ENCODE measurements around the gene KRT80. TPM values are rescaled to one million over a fixed set of nuclear protein-coding genes. Genes with fewer than 3 reads are reported as not detected.

KRT80 gene
- polyA plus RNA-seq, 2 of the 4 experiments (the other 2 are of a cell fraction) = 38.3 to 63.1 TPM

GRCh38 chr12:52200781-52201450 lies 9.1 kb upstream of the KRT80 start:
- no peak overlapping the region for H3K4me3 ChIP-seq
- H3K4me2 ChIP-seq = no peak overlapping the region
- TF ChIP-seq JUN (IDR thresholded peaks at IDR 0.05) (no peak), ZSCAN20 (CRISPR knock-in tag; IDR thresholded peaks at IDR 0.05) (no peak), REST (IDR thresholded peaks at IDR 0.05) (no peak), MYC (IDR thresholded peaks at IDR 0.05; ENCODE audit: borderline replicate concordance, low read length) (no peak), RFX5 (IDR thresholded peaks at IDR 0.05) (no peak), TP53 (CRISPR knock-in tag; IDR thresholded peaks at IDR 0.05) (no peak), MAFK (IDR thresholded peaks at IDR 0.05; ENCODE audit: partially characterized antibody) (no peak), CBX8 (IDR thresholded peaks at IDR 0.05) (no peak), BHLHE40 (IDR thresholded peaks at IDR 0.05; ENCODE audit: low read depth, low read length) (no peak), EP300 (IDR thresholded peaks at IDR 0.05) (no peak), CBX2 (IDR thresholded peaks at IDR 0.05; ENCODE audit: borderline replicate concordance, low read depth) (no peak)
- TF ChIP-seq, protein P1, sequence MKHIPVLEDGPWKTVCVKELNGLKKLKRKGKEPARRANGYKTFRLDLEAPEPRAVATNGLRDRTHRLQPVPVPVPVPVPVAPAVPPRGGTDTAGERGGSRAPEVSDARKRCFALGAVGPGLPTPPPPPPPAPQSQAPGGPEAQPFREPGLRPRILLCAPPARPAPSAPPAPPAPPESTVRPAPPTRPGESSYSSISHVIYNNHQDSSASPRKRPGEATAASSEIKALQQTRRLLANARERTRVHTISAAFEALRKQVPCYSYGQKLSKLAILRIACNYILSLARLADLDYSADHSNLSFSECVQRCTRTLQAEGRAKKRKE (CRISPR knock-in tag; IDR thresholded peaks at IDR 0.05; ENCODE audit: low read depth) = no peak
- peaks cover 76% of the 10 kb centered on the region for H3K4me1 ChIP-seq
- ChIA-PET CTCF (interaction anchor here (0.7 to 4.7 kb wide), 8 partner anchors 19 to 679 kb away, joined by 3 to 20 read pairs (median 4); no protein-coding TSS in a partner anchor), POLR2A (interaction anchor here (2.1 kb wide), 1 partner anchor 9 kb away, joined by 7 read pairs; the partner anchor contains the start of gene KRT80)
- FAIRE-seq = no peak
- DNase-seq (ENCODE audit: low read depth in 1 of 2, low spot score in 1 of 2) = no peak
- 97% methylated on average over 12 of the region's 15 CpGs for WGBS (ENCODE audit: missing lambda C conversion rate)
- no peaks in the 10 kb centered on the region for H3K9me3 ChIP-seq
- H3K27ac ChIP-seq = peak overlapping the region; percentile 87 to 96; a peak in 5 of 6 replicates
- no peak for ATAC-seq

DNA sequence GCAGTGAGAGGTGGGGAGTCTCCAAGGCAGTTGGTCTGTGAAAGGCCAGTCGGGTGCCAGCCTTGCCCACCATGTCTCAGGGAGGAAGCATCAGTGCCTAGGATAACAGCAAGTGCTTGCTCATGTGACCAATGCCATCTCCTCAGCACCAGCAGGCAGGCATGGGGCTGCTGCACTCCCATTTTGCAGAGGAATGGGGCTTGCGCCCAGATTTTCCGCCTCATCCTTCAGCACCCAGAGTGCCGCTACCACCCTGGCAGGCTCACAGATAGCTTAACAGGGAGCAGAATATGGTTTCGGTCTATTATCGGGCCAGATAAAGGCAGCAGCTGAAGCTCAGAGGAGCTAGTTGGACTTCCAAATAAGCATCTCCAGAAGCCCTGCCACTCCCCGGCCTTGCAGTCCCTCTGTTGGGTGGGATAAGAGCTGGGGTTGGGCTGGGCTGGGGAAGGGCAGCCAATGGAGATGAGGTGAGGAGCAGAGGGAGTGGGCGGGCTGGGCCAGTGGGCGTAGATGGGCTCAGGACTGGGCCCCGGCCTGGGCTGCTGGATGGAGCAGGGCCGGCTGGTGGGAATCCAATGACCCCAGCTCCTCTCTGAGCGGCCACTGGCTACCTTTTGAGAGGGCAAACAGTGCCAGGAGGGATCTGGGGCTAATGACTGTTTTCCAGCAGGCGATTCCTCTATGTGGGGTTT lies 8.4 kb upstream of the KRT80 start:
- H3K9me3 ChIP-seq = no peaks in the 10 kb centered on the region
- ChIA-PET POLR2A (interaction anchor here (2.1 kb wide), 1 partner anchor 9 kb away, joined by 7 read pairs; the partner anchor contains the start of gene KRT80), CTCF (interaction anchor here (1.0 to 4.7 kb wide), 7 partner anchors 22 to 680 kb away, joined by 3 to 20 read pairs (median 4); no protein-coding TSS in a partner anchor)
- TF ChIP-seq, protein P2, sequence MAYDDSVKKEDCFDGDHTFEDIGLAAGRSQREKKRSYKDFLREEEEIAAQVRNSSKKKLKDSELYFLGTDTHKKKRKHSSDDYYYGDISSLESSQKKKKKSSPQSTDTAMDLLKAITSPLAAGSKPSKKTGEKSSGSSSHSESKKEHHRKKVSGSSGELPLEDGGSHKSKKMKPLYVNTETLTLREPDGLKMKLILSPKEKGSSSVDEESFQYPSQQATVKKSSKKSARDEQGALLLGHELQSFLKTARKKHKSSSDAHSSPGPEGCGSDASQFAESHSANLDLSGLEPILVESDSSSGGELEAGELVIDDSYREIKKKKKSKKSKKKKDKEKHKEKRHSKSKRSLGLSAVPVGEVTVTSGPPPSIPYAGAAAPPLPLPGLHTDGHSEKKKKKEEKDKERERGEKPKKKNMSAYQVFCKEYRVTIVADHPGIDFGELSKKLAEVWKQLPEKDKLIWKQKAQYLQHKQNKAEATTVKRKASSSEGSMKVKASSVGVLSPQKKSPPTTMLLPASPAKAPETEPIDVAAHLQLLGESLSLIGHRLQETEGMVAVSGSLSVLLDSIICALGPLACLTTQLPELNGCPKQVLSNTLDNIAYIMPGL (CRISPR knock-in tag; IDR thresholded peaks at IDR 0.05; ENCODE audit: borderline replicate concordance) = no peak
- no peak for TF ChIP-seq MAZ (IDR thresholded peaks at IDR 0.05; ENCODE audit: borderline replicate concordance, low read depth, low read length)
- H3K27ac ChIP-seq = peak overlapping the region; percentile 87 to 96; a peak in 5 of 6 replicates
- no peak for FAIRE-seq
- peaks cover 75% of the 10 kb centered on the region for H3K4me1 ChIP-seq
- no peak for DNase-seq (ENCODE audit: low read depth in 1 of 2, low spot score in 1 of 2)
- ATAC-seq = peak in 1 of 2 experiments; percentile 9; a peak in 2 of 6 replicates
- no peak overlapping the region for H3K4me3 ChIP-seq
- 86% methylated on average over 11 of the region's 13 CpGs for WGBS (ENCODE audit: missing lambda C conversion rate)
- no peak overlapping the region for H3K4me2 ChIP-seq
